GM12891 (cell line): Measurements from ENCODE around the gene LILRB5.
A peak's percentile ranks its signal among the peaks of the same experiment; 100 is the strongest.
"Not testable (repeated sequence)": the region's sequence is repeated elsewhere in the genome, so short reads cannot be mapped to it uniquely, and the experiment has no call there.

Source experiments
- DNase-seq: peaks from one replicate; pipeline ENCODE4 v3.0.0; 2011; ENCODE audit warnings: low spot score; ENCODE audit not compliant: insufficient read length
- FAIRE-seq: peaks from 2 replicates; lab custom pipeline; 2011; peaks lifted over from hg19 to GRCh38; lab: Jason Lieb, UNC
- PAX5 ChIP-seq: IDR thresholded peaks from 2 replicates; pipeline ENCODE4 v1.6.1; 2011; ENCODE audit warnings: low read length, moderate library complexity, mild to moderate bottlenecking; ENCODE audit not compliant: insufficient read depth, severe bottlenecking
- POLR2A ChIP-seq: IDR thresholded peaks from 2 replicates; pipeline ENCODE4 v1.6.1; 2011; ENCODE audit warnings: low read depth, low read length, control low read depth
- POLR2AphosphoS5 ChIP-seq: IDR thresholded peaks from 2 replicates; pipeline ENCODE4 v1.6.1; 2011; ENCODE audit warnings: low read depth, low read length, control low read depth
- POU2F2 ChIP-seq: IDR thresholded peaks from 2 replicates; pipeline ENCODE4 v1.6.1; 2011; ENCODE audit warnings: low read depth, mild to moderate bottlenecking, control low read depth, low read length, moderate library complexity
- SPI1 ChIP-seq: IDR thresholded peaks from 2 replicates; pipeline ENCODE4 v1.6.1; 2011; ENCODE audit warnings: low read depth, low read length, control low read depth
- TAF1 ChIP-seq: IDR thresholded peaks from 2 replicates; pipeline ENCODE4 v1.6.1; 2011; ENCODE audit warnings: low read depth, low read length, control low read depth

Gene LILRB5

DNA sequence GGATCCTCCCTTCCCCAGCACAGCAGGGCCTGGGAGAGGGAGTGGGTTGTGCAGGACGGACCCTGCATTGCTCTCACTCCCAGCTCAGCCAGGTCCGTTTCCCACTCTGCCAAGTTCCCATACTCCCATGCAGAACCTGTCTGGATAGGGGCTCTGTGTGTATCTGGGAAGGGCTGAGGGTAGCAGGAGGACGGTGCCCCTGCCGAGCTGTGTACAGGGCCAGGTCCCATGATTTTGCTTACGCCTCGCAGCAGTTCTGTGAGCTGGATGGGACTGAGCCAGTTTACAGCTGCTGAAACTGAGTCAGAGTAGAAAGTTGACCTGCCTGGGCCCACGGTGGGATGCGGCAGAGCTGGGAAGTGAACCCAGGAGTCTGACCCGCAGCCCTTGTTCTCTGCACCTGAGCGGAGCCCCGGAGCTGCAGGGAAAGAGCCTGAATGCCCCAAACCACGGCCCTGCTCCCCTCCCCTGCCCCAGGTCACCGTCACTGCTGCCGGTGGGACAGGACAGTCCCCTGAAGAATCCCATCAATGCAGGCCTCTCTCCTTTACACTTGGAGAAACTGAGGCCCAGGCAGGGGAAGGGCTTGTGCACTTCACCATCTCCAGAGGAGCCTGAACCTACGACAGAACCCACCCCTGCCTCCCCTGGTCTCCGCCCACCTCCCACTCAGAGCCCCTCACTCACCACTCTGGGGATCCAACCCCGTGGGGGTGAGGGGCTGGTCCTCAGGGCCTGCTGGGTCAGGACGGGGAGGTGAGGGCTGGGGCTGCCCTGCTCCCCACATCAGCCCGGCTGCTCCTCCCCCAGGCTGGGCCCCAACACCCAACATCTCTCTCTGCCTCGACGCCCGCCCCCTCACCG lies 3.5 kb downstream of the LILRB5 start:
- no peak for DNase-seq
- TF ChIP-seq POLR2AphosphoS5: no peak
- TF ChIP-seq TAF1: no peak
- TF ChIP-seq SPI1: no peak
- TF ChIP-seq PAX5: no peak
- no peak for TF ChIP-seq POLR2A
- no peak for FAIRE-seq

DNA sequence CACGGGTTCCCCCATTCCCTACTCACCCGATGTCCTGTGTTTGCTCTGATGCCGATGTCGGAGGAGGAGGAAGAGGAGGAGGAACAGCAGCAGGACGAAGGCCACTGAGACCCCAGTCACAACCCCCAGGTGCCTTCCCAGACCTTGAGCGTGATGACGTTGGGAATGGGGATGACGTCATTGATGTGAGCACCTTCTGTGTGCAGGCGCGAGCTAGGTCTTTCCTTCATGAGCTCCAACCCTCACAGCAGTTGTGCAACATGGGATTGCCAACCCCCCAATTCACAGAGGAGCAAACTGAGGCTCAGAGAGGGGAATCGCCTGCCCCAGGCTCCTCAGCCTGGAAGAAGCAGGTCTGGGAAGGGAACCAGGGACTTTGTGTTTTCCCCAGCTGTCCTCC lies 4.2 kb downstream of the LILRB5 start:
- DNase-seq (no peak), FAIRE-seq (no peak)
- TF ChIP-seq TAF1: no peak
- no peak for TF ChIP-seq SPI1
- TF ChIP-seq POLR2AphosphoS5: no peak
- no peak for TF ChIP-seq PAX5
- no peak for TF ChIP-seq POU2F2

DNA sequence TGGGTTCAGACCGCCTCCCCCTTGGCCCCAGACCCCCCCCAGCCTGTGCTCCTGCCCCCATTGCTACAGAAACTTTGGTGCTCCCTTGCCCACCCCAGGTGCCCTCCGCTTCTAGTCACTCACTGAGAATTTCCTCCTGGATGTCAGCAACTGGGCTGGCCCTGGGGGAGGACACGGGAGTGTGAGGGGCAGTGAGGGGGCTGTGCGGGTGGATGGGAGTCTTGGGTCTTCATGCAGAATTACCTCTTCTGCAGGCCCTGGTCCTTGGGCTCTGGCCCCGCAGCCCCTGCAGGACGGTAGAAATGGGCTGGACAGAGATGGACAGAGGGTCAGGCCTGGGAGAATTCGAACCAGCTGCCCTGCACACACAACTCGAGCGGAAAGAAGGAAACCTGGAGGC lies 4.8 kb downstream of the LILRB5 start:
- TF ChIP-seq POU2F2: no peak
- no peak for TF ChIP-seq POLR2A
- TF ChIP-seq POLR2AphosphoS5: no peak
- TF ChIP-seq TAF1: no peak
- TF ChIP-seq SPI1: no peak
- no peak for TF ChIP-seq PAX5
- DNase-seq (no peak), FAIRE-seq (no peak)

- DNase-seq (no peak), FAIRE-seq (no peak)
- no peak for TF ChIP-seq TAF1
- peak; percentile 47 for TF ChIP-seq SPI1
Observed at GRCh38 chr19:54248016-54248601, 9.0 kb downstream of the LILRB5 start.

DNA sequence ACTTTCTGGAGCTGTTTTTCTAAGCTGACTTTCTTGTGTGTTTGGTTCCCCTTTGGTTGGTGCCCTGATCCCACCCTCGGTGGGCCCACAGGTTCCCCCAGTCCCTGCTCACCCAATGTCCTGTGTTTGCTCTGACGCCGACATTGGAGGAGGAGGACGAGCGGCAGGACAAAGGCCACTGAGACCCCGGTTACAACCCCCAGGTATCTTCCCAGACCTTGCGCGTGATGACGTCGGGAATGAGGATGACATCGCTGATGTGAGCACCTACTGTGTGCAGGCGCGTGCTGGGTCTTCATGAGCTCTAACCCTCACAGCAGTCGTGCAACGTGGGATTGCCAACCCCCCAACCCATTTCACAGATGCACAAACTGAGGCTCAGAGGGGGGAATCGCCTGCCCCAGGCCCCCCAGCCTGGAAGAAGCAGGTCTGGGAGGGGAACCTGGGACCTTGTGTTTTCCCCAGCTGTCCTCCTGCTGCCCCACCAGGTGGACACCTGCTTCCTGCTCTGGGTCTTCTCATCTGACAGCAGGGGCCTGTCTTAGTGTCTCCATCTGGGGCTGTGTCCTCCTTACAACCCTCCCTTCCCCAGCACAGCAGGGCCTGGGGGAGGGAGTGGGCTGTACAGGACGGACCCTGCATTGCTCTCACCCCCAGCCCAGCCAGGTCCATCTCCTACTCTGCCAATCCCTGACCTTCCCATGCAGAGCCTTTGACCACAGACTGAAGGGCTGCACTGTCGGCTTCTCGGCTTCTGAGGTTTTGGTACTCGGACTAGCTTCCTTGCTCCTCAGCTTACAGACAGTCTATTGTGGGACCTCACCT lies 9.8 kb downstream of the LILRB5 start:
- TF ChIP-seq POLR2AphosphoS5 (no peak), SPI1 (no peak), POLR2A (no peak), TAF1 (no peak), POU2F2 (no peak), PAX5 (no peak)
- FAIRE-seq (no peak), DNase-seq (no peak)

- FAIRE-seq: no peak
Observed at GRCh38 chr19:54245936-54246335, 11.1 kb downstream of the LILRB5 start.

GRCh38 chr19:54243809-54244208 lies 13.3 kb downstream of the LILRB5 start:
- not testable (repeated sequence) for FAIRE-seq, DNase-seq

More at GRCh38 chr19:54245936-54246335, 11.1 kb downstream of the LILRB5 start:
- no peak for DNase-seq
- TF ChIP-seq SPI1 (no peak), POLR2A (no peak), PAX5 (no peak), TAF1 (no peak), POU2F2 (no peak), POLR2AphosphoS5 (no peak)

DNA sequence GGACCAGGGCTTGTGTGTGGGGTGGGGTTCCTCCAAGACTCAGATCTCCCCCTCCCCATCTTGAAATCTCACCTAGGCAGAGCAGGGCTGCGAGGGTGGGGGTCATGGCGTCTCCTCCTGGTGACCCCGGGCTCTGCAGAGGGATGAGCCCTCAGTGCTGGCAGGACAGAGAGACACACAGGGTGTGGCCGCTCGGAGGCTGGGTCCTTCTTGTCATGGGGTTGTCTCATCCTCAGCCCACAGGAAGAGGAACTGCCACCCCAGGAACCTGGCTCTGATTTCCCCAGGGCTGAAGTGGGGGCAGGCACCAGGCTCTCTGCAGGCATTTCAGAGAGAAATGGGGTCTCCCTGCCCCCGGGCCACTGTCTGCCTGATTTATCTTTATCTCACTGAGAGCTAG lies 14.4 kb downstream of the LILRB5 start, which contains the start of gene LILRA6:
LILRA6 (minus strand) TSS at position 145 of the 400 bp plus-strand sequence.
- not testable (repeated sequence) for FAIRE-seq

DNA sequence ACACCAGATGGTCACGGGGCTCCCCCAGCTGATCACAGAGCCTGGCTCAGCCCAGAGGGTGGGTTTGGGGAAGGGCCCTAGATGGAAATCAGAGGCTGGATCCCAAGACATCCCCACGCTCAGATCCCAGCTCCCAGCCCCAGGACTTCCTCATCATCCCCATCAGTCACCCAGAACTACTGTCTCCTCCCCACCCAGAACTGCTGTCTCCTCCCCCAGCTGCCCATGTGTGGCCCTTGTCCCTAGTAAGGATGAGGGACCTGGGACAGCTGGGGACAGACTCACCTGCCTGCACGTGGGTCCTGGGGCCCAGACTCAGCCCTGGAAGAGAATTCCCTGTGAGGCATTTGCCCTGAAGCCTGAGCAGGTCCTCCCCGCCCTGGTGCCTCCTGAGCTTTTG lies 14.8 kb downstream of the LILRB5 start:
- DNase-seq, FAIRE-seq: not testable (repeated sequence)

More for the DNA sequence above, 14.4 kb downstream of the LILRB5 start, which contains the start of gene LILRA6:
- DNase-seq: not testable (repeated sequence)

DNA sequence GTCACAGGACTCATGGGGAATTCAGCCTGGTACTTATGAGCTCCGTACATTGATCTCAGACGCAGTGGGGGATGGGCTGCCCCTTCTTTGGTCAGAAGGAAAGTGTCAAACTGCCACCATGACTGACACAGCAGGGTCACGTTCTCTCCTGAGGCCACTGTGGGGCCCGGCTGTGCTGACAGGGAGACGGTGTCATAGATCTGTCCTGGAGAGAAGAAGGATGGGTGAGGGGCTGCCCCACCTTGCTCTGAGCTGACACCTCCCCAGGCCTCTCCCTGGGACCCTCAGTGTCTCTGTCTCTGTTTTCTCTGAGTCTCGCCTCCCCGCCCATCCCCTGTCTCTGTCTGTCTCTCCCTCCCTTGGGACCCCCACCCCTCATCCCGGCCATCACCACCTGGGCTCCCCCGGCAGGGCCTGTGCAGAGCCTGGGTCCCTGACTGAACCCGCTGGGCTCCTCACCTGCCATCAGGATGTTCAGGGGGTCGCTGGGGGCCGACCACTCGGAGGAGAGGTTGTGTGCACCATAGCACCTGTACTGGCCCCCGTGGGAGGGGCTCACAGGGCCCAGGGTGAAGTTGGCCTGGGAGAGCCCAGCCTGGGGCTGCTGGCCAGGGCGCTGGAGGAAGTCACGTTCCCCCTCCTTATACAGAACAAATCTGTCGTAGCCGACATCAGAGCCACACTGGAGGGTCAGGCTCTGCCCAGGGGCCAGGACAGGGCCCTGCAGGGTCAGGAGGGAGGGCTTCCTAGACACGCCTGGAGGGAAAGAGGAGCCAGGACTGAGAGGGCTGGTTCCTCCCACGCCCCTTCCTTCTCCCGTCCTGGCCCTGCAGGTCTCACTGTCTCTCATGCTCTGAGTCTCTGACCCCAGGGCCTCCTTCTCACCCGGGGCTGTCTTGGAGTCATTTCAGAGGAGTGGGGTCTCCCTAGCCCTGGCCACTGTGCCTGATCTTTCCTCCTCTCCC lies 16.4 kb downstream of the LILRB5 start:
- FAIRE-seq, DNase-seq: not testable (repeated sequence)

GRCh38 chr19:54239491-54240371 lies 17.3 kb downstream of the LILRB5 start:
- FAIRE-seq, DNase-seq: not testable (repeated sequence)
